Natural killer cell (primary cell): ENCODE results near the gene TDRD3. TPM values are rescaled to one million over a fixed set of nuclear protein-coding genes. Genes with fewer than 3 reads are reported as not detected.

Source experiments
- ATAC-seq, 3 donors: fragments of 150-1000 bp in 2 of 3; fragments of 200-7000 bp in 1 of 3; cut with Tn5 transposase; 1 replicate in 1 of 3; 2 replicates in 2 of 3; pipeline ENCODE4 v1.10.0; 2021; ENCODE audit warnings: mild to moderate bottlenecking in 2 of 3, moderate library complexity in 2 of 3
- DNase-seq, 2 donors: peaks; one replicate each; pipeline versions ENCODE4 v3.0.0 to v3.0.0-alpha.2; 2013 to 2021; ENCODE audit warnings: mixed read lengths in 1 of 2
- H3K27ac ChIP-seq: one replicate; pipeline ENCODE4 v1.5.1; 2013; ENCODE audit warnings: mild to moderate bottlenecking, low read length
- H3K27me3 ChIP-seq: one replicate; pipeline ENCODE4 v1.6.1; 2013; ENCODE audit warnings: low read length; ENCODE audit not compliant: control insufficient read depth, insufficient read depth
- H3K36me3 ChIP-seq: one replicate; pipeline ENCODE4 v1.6.1; 2013; ENCODE audit warnings: low read length; ENCODE audit not compliant: control insufficient read depth, insufficient read depth
- H3K4me1 ChIP-seq: one replicate; pipeline ENCODE4 v1.6.1; 2013; ENCODE audit warnings: low read length; ENCODE audit not compliant: control insufficient read depth, insufficient read depth
- H3K4me3 ChIP-seq: one replicate; pipeline ENCODE4 v1.5.1; 2013; ENCODE audit warnings: low read length
- H3K9me3 ChIP-seq: one replicate; pipeline ENCODE4 v1.6.1; 2013; ENCODE audit warnings: low read length; ENCODE audit not compliant: control insufficient read depth, insufficient read depth
- H3K27ac Mint-ChIP-seq, 2 donors: one replicate each; pipeline ENCODE4 v1.8.0; 2022; ENCODE audit warnings: mild to moderate bottlenecking in 2 of 2, mixed read lengths in 2 of 2, moderate library complexity in 1 of 2
- H3K27me3 Mint-ChIP-seq, 2 donors: one replicate each; pipeline ENCODE4 v1.8.0; 2022; ENCODE audit warnings: low read depth in 2 of 2, mixed read lengths in 2 of 2
- H3K36me3 Mint-ChIP-seq: one replicate; pipeline ENCODE4 v1.8.0; 2022; ENCODE audit warnings: mixed read lengths
- H3K4me1 Mint-ChIP-seq, 2 donors: one replicate each; pipeline ENCODE4 v1.8.0; 2022; ENCODE audit warnings: mixed read lengths in 2 of 2
- H3K4me3 Mint-ChIP-seq: one replicate; pipeline ENCODE4 v1.8.0; 2022; ENCODE audit warnings: mild to moderate bottlenecking, moderate library complexity, mixed read lengths
- H3K9me3 Mint-ChIP-seq, 2 donors: one replicate each; pipeline ENCODE4 v1.8.0; 2022; ENCODE audit warnings: mixed read lengths in 2 of 2
- WGBS: methylation state at CpG from one replicate; pipeline ENCODE4 v1.1.7; 2013; ENCODE audit warnings: missing lambda C conversion rate; ENCODE audit not compliant: insufficient coverage; 5-methylcytosine and 5-hydroxymethylcytosine counted together
- intact Hi-C: fragments of 100-400 bp; cut with micrococcal nuclease; formaldehyde crosslinking; loops from one replicate; pipeline ENCODE4 v1.14.2; 2022
- total RNA-seq, 4 donors: library from RNA; stranded (reverse); fragments of 120-200 nt in 1 of 4; gene quantifications; one replicate each; pipeline versions ENCODE4 v1.2.3 to v1.2.4, GENCODE V29; 2013 to 2022
- TF ChIP-seq, protein P1 (sequence below): fragments of 200-600 bp; IDR thresholded peaks from one replicate; pipeline ENCODE4 v1.8.0; 2022; ENCODE audit warnings: antibody characterized with exemption

TDRD3 gene
- total RNA-seq, 3 donors from 2014 or later (not counting 1 experiment from before 2014, with no cell fraction given), result 30.6 to 33.4 (median 32.1) TPM

DNA sequence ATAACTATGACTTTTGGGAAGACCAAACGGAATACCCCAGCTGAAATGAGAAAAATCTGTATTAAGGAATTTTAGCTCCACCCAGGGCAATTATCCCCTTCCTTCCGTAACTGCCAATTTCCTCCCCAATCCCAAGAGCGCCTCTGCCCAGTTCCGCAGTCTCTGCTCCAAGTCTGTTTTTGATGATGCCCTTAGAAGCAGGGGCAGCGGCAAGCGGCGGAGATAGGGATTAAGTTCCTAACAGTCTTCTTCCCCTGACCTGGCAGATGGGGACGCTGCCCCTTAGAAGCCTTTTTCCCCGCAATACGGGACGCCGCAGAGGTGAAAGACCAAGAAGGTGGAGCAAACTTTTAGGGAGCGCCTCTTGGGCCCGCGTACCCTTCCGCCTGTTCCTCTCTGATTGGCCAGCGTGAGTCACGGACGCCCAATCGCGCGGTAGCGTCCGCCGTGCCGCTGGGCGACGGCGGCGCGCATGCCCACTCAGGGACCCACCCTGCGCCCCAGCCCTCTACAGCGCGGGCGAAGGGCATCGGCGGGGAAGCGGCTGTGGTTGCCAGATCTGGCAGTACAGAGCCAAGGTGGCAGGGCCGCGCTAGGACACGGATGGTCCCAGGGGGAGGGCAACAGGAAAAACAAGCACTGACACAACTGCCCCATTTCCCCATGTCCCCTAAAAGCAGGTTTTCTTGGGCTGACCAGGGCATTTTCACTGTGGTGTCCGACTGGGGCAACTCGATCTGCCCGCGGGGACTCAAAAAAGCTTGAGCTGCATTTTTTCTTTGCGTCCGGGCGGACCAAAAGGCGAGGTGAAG is 843 bp upstream of the TDRD3 start:
- H3K9me3 Mint-ChIP-seq, result no peaks in the 10 kb centered on the region
- no peaks in the 10 kb centered on the region for H3K36me3 Mint-ChIP-seq
- H3K36me3 ChIP-seq, result no peaks in the 10 kb centered on the region
- intact Hi-C loops, result loop anchor here (1.0 to 5.0 kb wide), 2 partner anchors 36 to 232 kb away; no protein-coding TSS in a partner anchor
- H3K27me3 Mint-ChIP-seq, result peaks cover 0 to 2% of the 10 kb centered on the region in 2 donors
- no peaks in the 10 kb centered on the region for H3K27me3 ChIP-seq
- H3K4me1 ChIP-seq, result peaks cover 10% of the 10 kb centered on the region
- peak overlapping the region; percentile 84 for H3K27ac ChIP-seq
- no peaks in the 10 kb centered on the region for H3K9me3 ChIP-seq
- peaks cover 27 to 29% of the 10 kb centered on the region in 2 donors for H3K4me1 Mint-ChIP-seq
- peak; percentile 81 to 95 for DNase-seq
- H3K4me3 ChIP-seq, result peak overlapping the region; percentile 94
- TF ChIP-seq, protein P1, sequence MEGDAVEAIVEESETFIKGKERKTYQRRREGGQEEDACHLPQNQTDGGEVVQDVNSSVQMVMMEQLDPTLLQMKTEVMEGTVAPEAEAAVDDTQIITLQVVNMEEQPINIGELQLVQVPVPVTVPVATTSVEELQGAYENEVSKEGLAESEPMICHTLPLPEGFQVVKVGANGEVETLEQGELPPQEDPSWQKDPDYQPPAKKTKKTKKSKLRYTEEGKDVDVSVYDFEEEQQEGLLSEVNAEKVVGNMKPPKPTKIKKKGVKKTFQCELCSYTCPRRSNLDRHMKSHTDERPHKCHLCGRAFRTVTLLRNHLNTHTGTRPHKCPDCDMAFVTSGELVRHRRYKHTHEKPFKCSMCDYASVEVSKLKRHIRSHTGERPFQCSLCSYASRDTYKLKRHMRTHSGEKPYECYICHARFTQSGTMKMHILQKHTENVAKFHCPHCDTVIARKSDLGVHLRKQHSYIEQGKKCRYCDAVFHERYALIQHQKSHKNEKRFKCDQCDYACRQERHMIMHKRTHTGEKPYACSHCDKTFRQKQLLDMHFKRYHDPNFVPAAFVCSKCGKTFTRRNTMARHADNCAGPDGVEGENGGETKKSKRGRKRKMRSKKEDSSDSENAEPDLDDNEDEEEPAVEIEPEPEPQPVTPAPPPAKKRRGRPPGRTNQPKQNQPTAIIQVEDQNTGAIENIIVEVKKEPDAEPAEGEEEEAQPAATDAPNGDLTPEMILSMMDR, result no peak
- H3K27ac Mint-ChIP-seq, result peak overlapping the region; percentile 91 to 93
- whole genome bisulfite sequencing, result under 1% methylated on average over 49 of the region's 49 CpGs
- H3K4me3 Mint-ChIP-seq, result peak overlapping the region; percentile 92
- ATAC-seq, result peak; percentile 75 to 86 (median 78)

- H3K9me3 ChIP-seq, result no peaks in the 10 kb centered on the region
- peaks cover 10% of the 10 kb centered on the region for H3K4me1 ChIP-seq
- peak overlapping the region; percentile 90 for H3K27ac ChIP-seq
- no peaks in the 10 kb centered on the region for H3K9me3 Mint-ChIP-seq
- H3K27me3 ChIP-seq, result no peaks in the 10 kb centered on the region
- peak in 1 of 2 donors; percentile 65 for DNase-seq
- no peaks in the 10 kb centered on the region for H3K36me3 Mint-ChIP-seq
- WGBS, result 1% methylated on average over 43 of the region's 43 CpGs
- peaks cover 27 to 29% of the 10 kb centered on the region in 2 donors for H3K4me1 Mint-ChIP-seq
- peak overlapping the region; percentile 95 for H3K4me3 Mint-ChIP-seq
- ATAC-seq, result peak; percentile 8 to 36 (median 18)
- peaks cover 0 to 2% of the 10 kb centered on the region in 2 donors for H3K27me3 Mint-ChIP-seq
- intact Hi-C loops, result loop anchor here (5.0 kb wide), 1 partner anchor 34 kb away; no protein-coding TSS in a partner anchor
- TF ChIP-seq, protein P1, result no peak
- peak overlapping the region; percentile 91 to 93 for H3K27ac Mint-ChIP-seq
- H3K4me3 ChIP-seq, result peak overlapping the region; percentile 94
- H3K36me3 ChIP-seq, result no peaks in the 10 kb centered on the region
Measured at GRCh38 chr13:60397704-60398378, 821 bp downstream of the TDRD3 start.

- WGBS, result 71% methylated on average over 6 of the region's 6 CpGs
- H3K36me3 ChIP-seq, result no peaks in the 10 kb centered on the region
- no peak for DNase-seq
Measured at GRCh38 chr13:60398379-60398891, 1.4 kb downstream of the TDRD3 start.

More at GRCh38 chr13:60398379-60398891, 1.4 kb downstream of the TDRD3 start:
- Mint-ChIP-seq H3K4me3 (peak overlapping the region; percentile 95), H3K4me1 (peaks cover 27 to 29% of the 10 kb centered on the region in 2 donors), H3K27ac (peak overlapping the region; percentile 91 to 93), H3K36me3 (no peaks in the 10 kb centered on the region), H3K27me3 (peaks cover 0 to 1% of the 10 kb centered on the region in 2 donors), H3K9me3 (no peaks in the 10 kb centered on the region)
- TF ChIP-seq, protein P1, result no peak
- peak overlapping the region; percentile 94 for H3K4me3 ChIP-seq
- no peaks in the 10 kb centered on the region for H3K9me3 ChIP-seq
- intact Hi-C loops, result loop anchor here (5.0 kb wide), 1 partner anchor 34 kb away; no protein-coding TSS in a partner anchor
- H3K27me3 ChIP-seq, result no peaks in the 10 kb centered on the region
- no peak for ATAC-seq
- H3K27ac ChIP-seq, result peak overlapping the region; percentile 90
- H3K4me1 ChIP-seq, result peaks cover 10% of the 10 kb centered on the region
